NCI-H460 (cell line): ENCODE measurements around the gene SLA2. TPM values are rescaled to one million over a fixed set of nuclear protein-coding genes. Genes with fewer than 3 reads are reported as not detected.
"Not testable (repeated sequence)": the region's sequence is repeated elsewhere in the genome, so short reads cannot be mapped to it uniquely, and the experiment has no call there.

Experiments
- DNase-seq: peaks from one replicate; pipeline ENCODE4 v3.0.0-alpha.2; 2016; ENCODE audit warnings: low read depth; ENCODE audit errors: extremely low read depth
- polyA plus RNA-seq: library from polyadenylated mRNA; depleted of rRNA; stranded (reverse); fragments of >200 nt; gene quantifications from 2 replicates; pipeline ENCODE4 v1.2.3, GENCODE V29; 2014; cell fraction: nucleus; rRNA removed
- total RNA-seq: library from RNA; depleted of rRNA; stranded (reverse); fragments of >200 nt; shearing (Covaris generic); gene quantifications from 2 replicates; pipeline ENCODE4 v1.2.3, GENCODE V29; 2014; rRNA removed

SLA2 gene, protein sequence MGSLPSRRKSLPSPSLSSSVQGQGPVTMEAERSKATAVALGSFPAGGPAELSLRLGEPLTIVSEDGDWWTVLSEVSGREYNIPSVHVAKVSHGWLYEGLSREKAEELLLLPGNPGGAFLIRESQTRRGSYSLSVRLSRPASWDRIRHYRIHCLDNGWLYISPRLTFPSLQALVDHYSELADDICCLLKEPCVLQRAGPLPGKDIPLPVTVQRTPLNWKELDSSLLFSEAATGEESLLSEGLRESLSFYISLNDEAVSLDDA
- total RNA-seq, result 0.05 TPM in 1 of 2 replicates, not detected in the other
- not detected in 2 replicates for polyA plus RNA-seq

DNA sequence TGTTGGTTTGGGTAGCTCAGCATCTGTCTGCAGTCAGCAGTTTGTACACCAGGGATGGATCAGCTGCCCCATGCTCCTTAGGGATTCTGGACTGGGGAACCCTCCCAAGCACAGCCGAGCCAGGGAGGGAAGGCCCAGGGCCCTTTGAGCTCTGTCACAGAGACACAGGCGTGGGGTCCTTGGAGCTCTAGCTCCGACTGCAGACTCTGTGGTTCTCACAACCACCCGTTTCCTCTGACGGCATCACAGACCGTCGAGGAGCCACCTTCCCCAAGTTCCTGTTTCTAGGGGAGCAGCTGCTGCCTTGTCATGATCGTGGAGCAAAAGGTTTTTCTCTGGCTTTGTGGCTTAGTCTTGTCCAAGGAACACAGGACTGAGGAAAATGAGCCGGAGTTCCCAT, at the start of gene SLA2:
TSS of gene SLA2 (minus strand) at position 199 of the 400 bp plus-strand sequence. CDS start 4,861 bp downstream, outside the sequence.
- DNase-seq, result no peak

DNA sequence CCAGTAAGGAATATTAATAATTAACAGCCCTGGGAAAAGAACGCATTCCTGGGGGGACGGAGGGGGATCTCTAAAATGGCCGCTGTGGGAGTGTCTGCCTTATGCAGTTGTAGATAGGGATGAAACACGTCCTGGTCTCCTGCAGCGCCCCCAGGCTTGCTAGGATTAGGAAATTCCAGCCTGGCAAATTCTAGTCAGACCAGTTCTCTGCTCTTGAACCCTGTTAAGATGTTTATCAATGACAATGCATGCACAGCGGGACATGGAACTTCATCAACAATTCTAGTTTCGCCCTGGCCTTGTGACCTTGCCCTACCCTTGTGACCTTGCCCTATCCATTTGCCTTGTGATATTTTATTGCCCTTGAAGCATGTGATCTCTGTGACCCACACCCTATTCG, 49.5 kb upstream of the SLA2 start:
- DNase-seq, result not testable (repeated sequence)

DNA sequence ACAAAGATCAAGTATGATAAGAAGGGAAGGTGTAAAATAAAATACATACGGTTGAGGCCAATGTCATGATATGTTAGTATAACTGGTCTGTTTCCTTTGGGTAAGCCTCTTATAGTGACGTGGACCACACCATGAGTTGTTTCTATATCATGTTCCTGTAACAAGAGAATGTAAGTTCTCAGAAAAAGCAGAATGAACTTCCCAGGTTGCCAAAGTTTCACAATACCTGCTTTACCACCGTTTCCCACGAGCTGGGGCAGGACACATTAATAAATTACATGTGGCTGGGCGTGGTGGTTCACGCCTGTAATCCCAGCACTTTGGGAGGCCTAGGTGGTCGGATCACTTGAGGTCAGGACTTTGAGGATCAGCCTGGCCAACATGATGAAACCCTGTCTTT, 42.6 kb upstream of the SLA2 start:
- DNase-seq, result no peak

DNA sequence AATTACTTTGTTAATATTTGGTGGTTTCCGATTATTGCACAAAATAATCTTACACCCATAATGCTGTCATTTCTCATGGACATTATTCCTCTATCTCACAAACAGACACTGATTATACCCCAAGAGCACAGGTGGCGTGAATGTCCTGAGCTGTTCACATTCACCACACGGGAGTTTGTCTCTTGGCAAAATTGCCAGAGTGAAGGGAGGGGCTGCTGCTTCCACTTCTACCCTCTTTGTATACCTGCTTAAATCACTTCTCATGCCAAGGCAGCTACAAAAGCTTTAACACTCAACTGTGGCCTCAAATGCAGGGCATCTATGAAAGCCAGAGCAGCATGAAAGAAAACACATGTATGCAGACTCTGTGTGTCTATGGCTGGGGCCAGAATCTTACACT, 41.9 kb upstream of the SLA2 start:
- DNase-seq, result no peak

DNA sequence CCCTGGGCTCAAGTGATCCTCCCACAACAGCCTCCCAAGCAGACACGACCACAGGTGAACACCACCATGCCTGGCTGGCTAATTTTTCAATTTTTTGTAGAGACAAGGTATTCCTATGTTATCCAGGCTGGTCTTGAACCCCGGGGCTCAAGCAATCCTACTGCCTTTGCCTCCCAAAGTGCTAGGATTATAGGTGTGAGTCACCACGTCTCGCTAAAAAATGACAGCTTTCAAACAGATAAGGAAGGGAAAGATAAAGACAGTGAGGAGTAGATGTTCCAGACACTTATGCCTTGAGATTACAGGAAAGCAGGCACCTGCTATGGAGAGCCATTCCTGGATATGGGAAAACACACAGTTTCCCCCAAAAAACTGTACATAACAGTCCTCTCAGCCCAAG, 40.9 kb upstream of the SLA2 start:
- no peak for DNase-seq

DNA sequence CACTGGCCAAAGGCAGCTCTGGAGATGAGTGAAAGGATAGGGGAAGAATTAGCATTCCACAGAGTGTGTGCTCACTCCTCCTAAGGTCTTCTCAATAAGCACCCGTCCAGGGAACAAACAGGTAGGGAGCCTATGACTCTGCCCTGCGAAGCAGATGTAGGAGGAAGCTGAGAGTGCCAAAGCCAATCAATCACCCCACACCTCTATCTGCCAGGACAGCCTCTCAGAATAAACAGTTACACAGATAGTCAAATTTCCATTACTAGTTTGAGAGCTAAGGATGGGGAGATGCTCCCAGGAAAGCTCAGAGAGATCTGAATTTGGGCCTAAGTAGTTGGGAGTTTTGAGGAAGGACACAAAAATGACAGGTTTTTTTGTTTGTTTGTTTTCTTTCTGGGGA, 40.5 kb upstream of the SLA2 start:
- no peak for DNase-seq

DNA sequence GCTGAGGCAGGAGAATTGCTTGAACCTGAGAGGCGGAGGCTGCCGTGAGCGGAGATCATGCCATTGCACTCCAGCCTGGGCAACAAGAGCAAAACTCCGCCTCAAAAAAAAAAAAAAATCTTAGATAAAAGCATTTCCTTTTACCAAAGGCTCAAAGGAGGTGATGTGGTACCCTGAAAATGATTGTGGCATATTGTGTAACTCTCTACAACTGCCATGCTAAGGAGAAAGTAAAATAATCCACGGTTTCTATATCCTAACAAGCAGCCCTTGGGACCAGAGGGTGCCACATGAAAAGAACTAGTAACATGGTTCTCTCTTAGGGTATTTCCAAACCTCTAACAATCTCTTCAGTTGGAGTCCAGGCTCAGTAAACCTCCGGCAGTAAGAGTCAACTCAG, 38.8 kb upstream of the SLA2 start:
- DNase-seq, result no peak

DNA sequence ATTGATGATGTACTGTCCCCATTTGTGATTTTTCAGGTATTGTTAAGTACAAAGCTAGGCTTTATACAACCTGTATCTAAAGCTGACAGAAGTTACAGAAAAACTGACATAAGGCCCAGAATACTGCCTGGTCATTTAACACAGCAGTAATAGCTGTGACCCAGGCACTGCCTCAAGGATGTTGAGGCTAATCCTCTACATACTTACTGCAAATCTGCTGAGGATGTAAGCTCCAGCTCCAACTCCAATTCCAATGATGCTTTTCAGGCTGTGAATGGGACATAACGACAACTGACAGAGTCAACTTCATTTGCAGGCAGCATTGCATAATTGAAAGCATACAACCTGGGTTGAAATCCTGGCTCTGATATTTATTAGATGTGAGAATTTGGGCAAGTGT, 36.3 kb upstream of the SLA2 start:
- no peak for DNase-seq

DNA sequence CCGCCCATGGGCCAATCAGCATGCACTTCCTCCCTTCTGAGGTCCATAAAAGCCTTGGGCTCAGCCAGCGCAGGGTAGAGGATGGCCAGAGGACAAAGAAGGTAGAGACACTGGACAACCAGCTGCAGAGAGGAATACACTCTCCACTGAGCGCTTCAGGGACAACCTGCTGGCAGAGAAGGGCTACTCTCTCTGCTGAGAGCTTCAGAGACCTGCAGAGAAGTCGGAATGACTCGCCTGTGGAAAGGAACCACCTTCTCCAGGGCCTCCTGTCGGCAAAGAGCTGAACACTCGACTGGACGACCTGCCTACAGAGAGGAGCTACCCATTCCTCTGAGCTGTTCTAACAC, 31.4 kb upstream of the SLA2 start:
- DNase-seq, result no peak

DNA sequence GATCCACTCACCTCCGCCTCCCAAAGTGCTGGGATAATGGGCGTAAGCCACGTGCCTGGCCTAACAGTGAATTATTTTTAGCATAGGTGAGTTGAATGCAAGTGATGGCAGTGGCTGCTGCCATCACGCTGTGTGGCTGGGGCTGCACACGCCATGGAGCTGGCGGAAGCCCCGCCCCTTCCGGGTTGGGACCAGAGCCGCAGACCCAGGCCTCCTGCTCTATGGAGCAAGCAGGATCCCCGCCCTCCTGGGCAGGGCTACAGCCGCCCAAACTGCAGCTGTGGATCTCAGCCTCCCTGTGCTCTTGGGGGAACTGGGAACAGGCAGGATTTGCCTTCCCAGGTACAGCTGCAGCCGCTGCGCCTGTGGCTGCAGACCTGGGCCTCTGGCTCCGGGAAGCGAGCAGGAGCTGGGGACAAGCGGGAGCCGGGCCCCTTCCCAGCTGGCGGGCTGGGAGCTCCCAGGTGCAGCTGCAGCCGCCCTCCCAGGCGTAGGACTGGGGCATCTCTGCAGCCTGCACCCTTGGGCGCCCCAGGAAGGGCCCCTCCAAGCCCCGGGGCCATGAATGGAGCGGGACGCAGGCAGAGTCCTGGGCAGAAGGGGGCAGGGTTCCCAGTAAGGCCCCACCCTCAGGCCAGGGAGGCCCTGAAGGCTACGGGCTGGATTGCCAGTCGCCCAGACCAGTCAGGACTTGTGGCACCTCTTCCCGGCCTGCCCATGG, 30.9 kb upstream of the SLA2 start:
- DNase-seq, result no peak

DNA sequence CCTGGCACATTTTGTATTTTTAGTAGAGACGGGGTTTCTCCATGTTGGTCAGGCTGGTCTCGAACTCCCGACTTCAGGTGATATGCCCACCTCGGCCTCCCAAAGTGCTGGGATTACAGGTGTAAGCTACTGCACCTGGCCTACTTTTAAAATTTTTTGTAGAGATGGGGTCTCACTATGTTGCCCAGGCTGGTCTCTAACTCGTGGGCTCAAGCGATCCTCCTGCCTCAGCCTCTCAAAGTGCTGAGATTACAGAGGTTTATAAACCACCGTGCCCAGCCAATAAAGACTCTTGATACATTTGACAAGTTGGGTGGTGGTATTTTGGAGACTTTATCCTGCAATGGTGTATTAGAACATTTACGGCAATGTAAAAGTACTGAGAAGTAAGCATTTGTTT, 29.5 kb upstream of the SLA2 start:
- not testable (repeated sequence) for DNase-seq

DNA sequence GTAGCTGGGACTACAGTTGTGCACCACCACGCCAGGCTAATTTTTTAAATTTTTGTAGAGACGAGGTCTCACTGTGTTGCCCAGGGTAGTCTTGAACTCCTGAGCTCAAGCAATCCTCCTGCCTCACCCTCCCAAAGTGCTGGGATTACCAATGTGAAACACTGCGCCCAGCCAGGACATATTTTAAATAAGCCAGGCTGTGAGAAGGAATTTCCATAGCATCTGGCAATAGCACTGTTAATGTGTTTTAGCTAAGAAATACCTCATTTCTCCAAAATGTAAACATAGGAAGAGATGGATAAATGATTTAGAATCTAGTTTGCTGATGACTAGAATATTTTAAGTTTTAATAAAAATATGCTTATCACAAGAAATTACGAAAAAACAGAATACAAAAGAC, 27.0 kb upstream of the SLA2 start:
- no peak for DNase-seq

DNA sequence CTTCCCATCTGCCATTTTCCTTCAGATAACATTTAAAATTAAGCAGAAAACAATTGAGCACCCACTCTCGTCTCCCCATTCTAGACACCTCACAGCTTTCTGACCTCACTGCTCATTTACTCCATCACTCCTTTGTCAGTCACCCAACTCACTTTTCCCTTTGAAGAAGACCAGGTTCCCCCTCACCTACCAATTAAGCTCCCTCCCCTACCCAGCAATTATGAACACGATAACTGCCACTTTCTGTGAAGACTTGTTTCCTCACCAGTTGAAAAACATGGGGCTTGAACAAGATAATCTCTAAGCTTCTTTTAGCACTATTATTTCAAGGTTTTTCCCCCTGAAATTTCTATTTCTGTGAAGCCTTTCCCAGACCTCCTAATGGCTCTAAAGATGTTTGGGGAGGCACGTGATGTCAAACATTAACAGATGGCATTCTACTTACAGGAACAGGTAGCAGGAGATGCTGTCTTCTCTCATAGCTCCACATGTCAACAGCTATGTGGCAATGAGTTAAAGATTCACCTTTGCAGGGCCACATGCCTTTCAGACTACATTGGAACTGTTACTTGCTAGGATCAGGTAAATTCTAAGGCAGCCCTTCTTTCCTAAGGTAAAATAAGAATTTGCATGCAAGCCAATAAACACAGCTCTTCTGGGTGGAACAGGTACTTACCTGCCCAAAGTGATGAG, 24.8 kb upstream of the SLA2 start:
- no peak for DNase-seq

DNA sequence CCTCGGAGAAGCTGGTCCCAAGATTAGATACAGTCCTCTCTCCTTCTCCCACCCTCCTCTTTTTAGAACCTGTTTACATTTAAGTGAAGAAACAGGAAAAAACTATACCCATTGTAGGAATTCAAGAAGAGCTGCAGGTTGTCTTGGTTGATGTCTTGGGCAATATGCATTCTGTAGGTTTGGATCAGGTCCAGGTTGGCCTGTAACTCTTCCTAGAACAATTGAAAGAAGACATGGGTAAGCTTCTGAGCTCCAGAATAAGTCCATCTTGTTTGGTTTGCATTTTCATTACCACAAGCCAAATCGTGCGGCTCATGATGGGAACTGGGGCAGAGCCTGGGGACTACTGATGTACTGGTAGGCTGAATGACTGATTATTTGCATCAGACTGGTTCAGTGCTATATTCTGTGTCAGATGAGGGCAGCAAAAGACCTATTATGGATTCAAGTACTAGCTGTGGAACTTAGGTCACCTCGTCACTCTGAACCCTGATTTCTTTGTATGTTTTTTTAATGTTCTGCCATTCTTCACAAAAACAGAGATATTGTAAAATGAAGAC, 20.3 kb upstream of the SLA2 start:
- DNase-seq, result no peak

DNA sequence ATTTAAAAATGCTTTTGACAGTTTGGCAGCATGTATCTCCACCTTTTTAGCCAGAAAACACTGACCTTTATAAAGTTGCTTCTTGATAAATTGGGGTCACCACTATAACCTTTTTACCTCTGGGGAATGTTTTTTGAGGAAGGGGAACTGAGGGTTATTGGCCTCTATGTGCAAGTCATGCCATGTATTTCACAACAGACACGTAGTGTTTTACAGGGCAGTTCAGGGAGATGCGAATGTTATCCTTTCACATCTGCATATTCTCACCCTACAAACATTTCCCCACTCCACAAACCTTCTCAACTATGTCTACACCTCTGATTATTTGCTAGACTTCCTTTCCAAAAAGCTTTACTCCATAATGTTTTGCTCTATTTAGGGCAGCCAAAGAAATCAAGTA, 17.0 kb upstream of the SLA2 start:
- DNase-seq, result no peak

DNA sequence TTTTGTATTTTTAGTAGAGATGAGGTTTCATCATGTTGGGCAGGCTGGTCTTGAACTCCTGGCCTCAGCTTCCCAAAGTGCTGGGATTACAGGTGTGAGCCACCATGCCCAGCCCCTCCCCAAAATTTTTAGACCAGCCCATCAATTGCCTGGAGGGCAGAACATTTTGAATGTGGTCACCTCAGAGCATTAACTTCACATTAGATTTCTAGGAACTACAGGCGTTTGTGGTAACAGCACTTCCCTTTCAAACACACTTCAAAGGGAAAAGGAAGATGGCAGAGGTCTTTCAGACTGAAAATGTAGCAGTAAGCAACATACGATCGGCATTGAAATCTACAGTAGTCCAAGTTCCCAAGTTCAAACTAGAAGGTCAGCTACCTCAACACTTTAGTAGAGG, 12.3 kb upstream of the SLA2 start:
- no peak for DNase-seq

DNA sequence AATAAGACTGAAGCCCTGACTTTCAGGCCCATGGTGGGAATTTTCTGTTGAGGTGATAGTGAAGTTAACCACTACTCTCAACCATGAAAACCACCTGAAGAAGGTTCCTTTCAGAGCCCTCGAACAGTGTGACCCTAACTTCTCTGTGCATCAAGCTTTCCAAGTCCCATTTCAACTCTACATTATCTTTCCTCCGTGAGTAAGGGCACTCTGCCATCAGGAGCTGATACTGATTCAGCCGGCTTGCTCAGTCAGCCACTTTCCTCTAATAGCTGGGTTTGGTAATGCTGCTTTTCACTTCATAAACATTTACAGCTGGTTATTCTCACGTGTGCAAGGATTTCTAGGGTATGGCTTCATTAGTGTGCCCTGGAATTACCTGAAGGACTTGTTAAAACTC, 10.7 kb upstream of the SLA2 start:
- no peak for DNase-seq

DNA sequence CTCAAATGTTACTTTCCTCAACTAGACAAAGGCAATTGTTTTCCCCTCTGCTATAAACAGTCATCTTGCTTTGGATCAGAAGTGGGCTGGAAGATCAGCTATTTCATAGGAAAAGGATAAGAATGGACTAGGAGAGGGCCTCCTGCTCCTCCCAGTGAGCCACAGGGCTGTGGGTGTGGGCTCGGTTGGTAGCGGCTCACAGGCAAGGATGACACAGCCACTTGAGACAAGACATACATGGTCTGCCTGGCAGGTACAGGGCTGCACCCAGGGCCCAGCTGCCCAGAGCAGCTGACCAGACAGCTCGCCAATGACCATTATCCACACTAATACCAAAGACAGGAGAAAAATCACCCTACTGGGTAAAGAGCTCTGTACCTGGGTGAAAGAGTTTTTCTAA, 9.0 kb upstream of the SLA2 start:
- no peak for DNase-seq

DNA sequence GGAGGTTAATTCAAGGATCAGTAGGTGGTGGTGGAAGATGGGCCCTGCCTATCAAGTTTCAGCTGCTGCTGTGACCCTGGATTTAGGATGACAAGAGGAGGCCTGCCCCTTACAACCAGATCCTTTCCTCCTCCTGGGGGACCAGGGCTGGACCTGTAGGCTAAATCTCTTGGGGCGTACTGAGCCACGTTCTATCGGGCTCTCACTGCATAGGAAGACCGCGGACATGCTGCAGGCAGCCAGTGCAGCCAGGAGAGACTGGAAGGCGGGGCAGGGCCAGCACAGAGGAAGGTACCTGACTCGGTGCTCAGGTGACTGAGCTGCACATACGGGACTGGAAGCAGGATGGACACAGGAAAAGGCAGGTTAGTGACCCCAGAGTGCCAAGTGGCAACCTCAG, 8.5 kb upstream of the SLA2 start:
- DNase-seq, result no peak

DNA sequence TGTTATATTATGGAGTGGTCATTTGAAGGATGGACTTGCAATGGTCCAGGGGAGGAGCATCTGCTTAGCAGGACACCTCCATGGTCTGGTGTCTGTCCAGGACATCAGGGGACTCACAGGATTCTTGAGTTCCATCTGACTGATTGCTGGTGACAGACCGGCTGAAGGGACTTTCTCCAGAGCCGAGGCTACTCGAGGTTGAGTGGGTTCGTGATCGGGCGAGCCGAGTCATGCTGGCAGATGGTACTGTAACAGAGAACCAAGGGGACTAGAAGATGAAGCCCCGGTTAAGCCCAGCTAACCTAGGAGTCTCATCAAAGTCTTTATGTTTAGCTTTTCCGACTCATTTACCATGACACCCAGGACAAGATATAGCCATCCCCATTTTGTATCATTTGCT, 7.5 kb upstream of the SLA2 start:
- DNase-seq, result no peak
